ENCODE results near the gene NKX1-1. TPM values are rescaled to one million over a fixed set of nuclear protein-coding genes. Genes with fewer than 3 reads are reported as not detected.

NKX1-1 gene
- total and polyA plus RNA-seq, 4 experiments from 2014 or later: not detected

GRCh38 chr4:1414831-1415680, 8.8 kb upstream of the NKX1-1 start:
- Histone ChIP-seq H3K27me3 (ENCODE audit: insufficient read depth, low read length) (no peaks in the 10 kb centered on the region), H3K9me3 (ENCODE audit: control insufficient read depth in 1 of 2, low read length in 2 of 2) (no peaks in the 10 kb centered on the region)

GRCh38 chr4:1413687-1414479, 7.6 kb upstream of the NKX1-1 start:
- no peak overlapping the region for H3K27ac Mint-ChIP-seq
- Histone ChIP-seq H3K36me3 (ENCODE audit: insufficient read depth, low read length) (no peaks in the 10 kb centered on the region), H3K27me3 (ENCODE audit: insufficient read depth, low read length) (no peaks in the 10 kb centered on the region), H3K9me3 (ENCODE audit: control insufficient read depth in 1 of 2, low read length in 2 of 2) (no peaks in the 10 kb centered on the region), H3K4me1 (ENCODE audit: insufficient read depth, low read length) (no peaks in the 10 kb centered on the region), H3K27ac (ENCODE audit: low read depth, low read length) (no peak overlapping the region), H3K4me3 (ENCODE audit: low read length in 2 of 2) (no peak overlapping the region)
- peaks cover 0 to 7% (median under 1%) of the 10 kb centered on the region in 4 donors for H3K4me1 Mint-ChIP-seq
- intact Hi-C loops (cut with micrococcal nuclease): no loop called here
- no peaks in the 10 kb centered on the region for H3K36me3 Mint-ChIP-seq
- POLR2A ChIA-PET (ENCODE audit: partially characterized antibody): no interaction called here
- CTCF ChIA-PET (ENCODE audit: partially characterized antibody): no interaction called here
- peaks cover 0 to 4% (median 0%) of the 10 kb centered on the region in 8 donors for H3K9me3 Mint-ChIP-seq
- peaks cover 30 to 44% of the 10 kb centered on the region in 2 donors for H3K27me3 Mint-ChIP-seq
- H3K4me3 Mint-ChIP-seq: no peak overlapping the region
- no peak for DNase-seq

More at GRCh38 chr4:1414831-1415680, 8.8 kb upstream of the NKX1-1 start:
- CTCF ChIA-PET (ENCODE audit: partially characterized antibody): no interaction called here
- H3K27me3 Mint-ChIP-seq: peaks cover 28 to 36% of the 10 kb centered on the region in 2 donors
- H3K9me3 Mint-ChIP-seq: peaks cover 0 to 2% (median 0%) of the 10 kb centered on the region in 8 donors
- H3K4me3 Mint-ChIP-seq: peak overlapping the region in 1 of 8 donors; percentile 52
- Histone ChIP-seq H3K4me1 (ENCODE audit: insufficient read depth, low read length) (no peaks in the 10 kb centered on the region), H3K27ac (ENCODE audit: low read depth, low read length) (no peak overlapping the region), H3K36me3 (ENCODE audit: insufficient read depth, low read length) (no peaks in the 10 kb centered on the region), H3K4me3 (ENCODE audit: low read length in 2 of 2) (no peak overlapping the region)
- POLR2A ChIA-PET (ENCODE audit: partially characterized antibody): no interaction called here
- H3K4me1 Mint-ChIP-seq: peaks cover 0 to 7% (median under 1%) of the 10 kb centered on the region in 4 donors
- no peak overlapping the region for H3K27ac Mint-ChIP-seq
- no peak for DNase-seq
- intact Hi-C loops (cut with micrococcal nuclease): no loop called here
- H3K36me3 Mint-ChIP-seq: no peaks in the 10 kb centered on the region

- H3K4me1 Mint-ChIP-seq: peaks cover 2 to 11% (median 4%) of the 10 kb centered on the region in 4 donors
- peaks cover 31 to 50% of the 10 kb centered on the region in 2 donors for H3K27me3 Mint-ChIP-seq
- H3K4me3 Mint-ChIP-seq: peak overlapping the region in 2 of 8 donors; percentile 21 to 34
Observed at GRCh38 chr4:1413204-1413663, 7.0 kb upstream of the NKX1-1 start.

GRCh38 chr4:1412376-1413203, 6.3 kb upstream of the NKX1-1 start:
- H3K36me3 ChIP-seq (ENCODE audit: insufficient read depth, low read length): no peaks in the 10 kb centered on the region
- intact Hi-C loops (cut with micrococcal nuclease): no loop called here
- no peak overlapping the region for H3K4me3 ChIP-seq (ENCODE audit: low read length in 2 of 2)
- Mint-ChIP-seq H3K9me3 (peaks cover 0 to 5% (median 0%) of the 10 kb centered on the region in 8 donors), H3K27ac (no peak overlapping the region), H3K27me3 (peaks cover 33 to 50% of the 10 kb centered on the region in 2 donors), H3K4me3 (no peak overlapping the region), H3K36me3 (no peaks in the 10 kb centered on the region), H3K4me1 (peaks cover 2 to 11% (median 4%) of the 10 kb centered on the region in 4 donors)
- peaks cover 4% of the 10 kb centered on the region for H3K27me3 ChIP-seq (ENCODE audit: insufficient read depth, low read length)
- no peak overlapping the region for H3K27ac ChIP-seq (ENCODE audit: low read depth, low read length)
- CTCF ChIA-PET (ENCODE audit: partially characterized antibody): no interaction called here
- no peak for DNase-seq
- no peaks in the 10 kb centered on the region for H3K9me3 ChIP-seq (ENCODE audit: control insufficient read depth in 1 of 2, low read length in 2 of 2)
- H3K4me1 ChIP-seq (ENCODE audit: insufficient read depth, low read length): no peaks in the 10 kb centered on the region
- POLR2A ChIA-PET (ENCODE audit: partially characterized antibody): no interaction called here

More at GRCh38 chr4:1413204-1413663, 7.0 kb upstream of the NKX1-1 start:
- Histone ChIP-seq H3K9me3 (ENCODE audit: control insufficient read depth in 1 of 2, low read length in 2 of 2) (no peaks in the 10 kb centered on the region), H3K4me3 (ENCODE audit: low read length in 2 of 2) (no peak overlapping the region), H3K27ac (ENCODE audit: low read depth, low read length) (no peak overlapping the region), H3K4me1 (ENCODE audit: insufficient read depth, low read length) (no peaks in the 10 kb centered on the region), H3K27me3 (ENCODE audit: insufficient read depth, low read length) (peaks cover 3% of the 10 kb centered on the region), H3K36me3 (ENCODE audit: insufficient read depth, low read length) (no peaks in the 10 kb centered on the region)
- CTCF ChIA-PET (ENCODE audit: partially characterized antibody): no interaction called here
- DNase-seq: no peak
- peaks cover 0 to 5% (median 0%) of the 10 kb centered on the region in 8 donors for H3K9me3 Mint-ChIP-seq
- H3K36me3 Mint-ChIP-seq: no peaks in the 10 kb centered on the region
- POLR2A ChIA-PET (ENCODE audit: partially characterized antibody): no interaction called here
- intact Hi-C loops (cut with micrococcal nuclease): no loop called here
- H3K27ac Mint-ChIP-seq: no peak overlapping the region

- Histone ChIP-seq H3K36me3 (ENCODE audit: insufficient read depth, low read length) (no peaks in the 10 kb centered on the region), H3K27ac (ENCODE audit: low read depth, low read length) (no peak overlapping the region), H3K4me3 (ENCODE audit: low read length in 2 of 2) (no peak overlapping the region), H3K9me3 (ENCODE audit: control insufficient read depth in 1 of 2, low read length in 2 of 2) (no peaks in the 10 kb centered on the region), H3K4me1 (ENCODE audit: insufficient read depth, low read length) (no peaks in the 10 kb centered on the region), H3K27me3 (ENCODE audit: insufficient read depth, low read length) (peaks cover 4% of the 10 kb centered on the region)
- Mint-ChIP-seq H3K9me3 (peaks cover 0 to 5% (median 0%) of the 10 kb centered on the region in 8 donors), H3K4me3 (peak overlapping the region in 1 of 8 donors; percentile 34), H3K36me3 (no peaks in the 10 kb centered on the region), H3K27ac (no peak overlapping the region), H3K27me3 (peaks cover 35 to 50% of the 10 kb centered on the region in 2 donors), H3K4me1 (peaks cover 2 to 11% (median 4%) of the 10 kb centered on the region in 4 donors)
- no peak for DNase-seq
- ChIA-PET CTCF (ENCODE audit: partially characterized antibody) (no interaction called here), POLR2A (ENCODE audit: partially characterized antibody) (no interaction called here)
- intact Hi-C loops (cut with micrococcal nuclease): no loop called here
Observed at GRCh38 chr4:1411436-1412375, 5.5 kb upstream of the NKX1-1 start.

- intact Hi-C loops (cut with micrococcal nuclease): no loop called here
- H3K27me3 ChIP-seq (ENCODE audit: insufficient read depth, low read length): peaks cover 4% of the 10 kb centered on the region
- DNase-seq: peak in 3 of 5 donors; percentile 28 to 32 (median 31)
- H3K27me3 Mint-ChIP-seq: peaks cover 32 to 44% of the 10 kb centered on the region in 2 donors
- H3K36me3 ChIP-seq (ENCODE audit: insufficient read depth, low read length): no peaks in the 10 kb centered on the region
- H3K4me1 ChIP-seq (ENCODE audit: insufficient read depth, low read length): no peaks in the 10 kb centered on the region
- H3K4me3 ChIP-seq (ENCODE audit: low read length in 2 of 2): no peak overlapping the region
- peaks cover 2 to 11% (median 3%) of the 10 kb centered on the region in 4 donors for H3K4me1 Mint-ChIP-seq
- H3K27ac Mint-ChIP-seq: no peak overlapping the region
- ChIA-PET CTCF (ENCODE audit: partially characterized antibody) (no interaction called here), POLR2A (ENCODE audit: partially characterized antibody) (no interaction called here)
- no peaks in the 10 kb centered on the region for H3K9me3 ChIP-seq (ENCODE audit: control insufficient read depth in 1 of 2, low read length in 2 of 2)
- no peaks in the 10 kb centered on the region for H3K36me3 Mint-ChIP-seq
- H3K9me3 Mint-ChIP-seq: peaks cover 0 to 5% (median 0%) of the 10 kb centered on the region in 8 donors
- no peak overlapping the region for H3K27ac ChIP-seq (ENCODE audit: low read depth, low read length)
- no peak overlapping the region for H3K4me3 Mint-ChIP-seq
Observed at GRCh38 chr4:1410491-1411325, 4.5 kb upstream of the NKX1-1 start.
